HEK293 (cell line): ENCODE data around the gene TMEM205.
A peak's percentile ranks its signal among the peaks of the same experiment; 100 is the strongest.

ENCODE experiments used
- BCL6B ChIP-seq: fragments of 450-650 bp; formaldehyde crosslinking; IDR thresholded peaks from 2 replicates; pipeline ENCODE4 v1.5.1; 2017; ENCODE audit warnings: missing biosample characterization, missing genetic modification characterization
- GFI1B ChIP-seq: fragments of 450-650 bp; formaldehyde crosslinking; IDR thresholded peaks from 2 replicates; pipeline ENCODE4 v1.5.1; 2016; ENCODE audit warnings: missing biosample characterization, missing genetic modification characterization
- GLI4 ChIP-seq: fragments of 450-650 bp; formaldehyde crosslinking; IDR thresholded peaks from 2 replicates; pipeline ENCODE4 v1.5.1; 2016; ENCODE audit warnings: missing biosample characterization, missing genetic modification characterization
- GLIS1 ChIP-seq: fragments of 450-650 bp; formaldehyde crosslinking; IDR thresholded peaks from 2 replicates; pipeline ENCODE4 v1.5.1; 2016; ENCODE audit warnings: missing biosample characterization, missing genetic modification characterization
- HIC1 ChIP-seq: fragments of 450-650 bp; formaldehyde crosslinking; IDR thresholded peaks from 2 replicates; pipeline ENCODE4 v1.5.1; 2016; ENCODE audit warnings: missing biosample characterization, missing genetic modification characterization
- WT1 ChIP-seq: fragments of 450-650 bp; formaldehyde crosslinking; IDR thresholded peaks from 2 replicates; pipeline ENCODE4 v1.5.1; 2016; ENCODE audit warnings: missing biosample characterization, missing genetic modification characterization
- ZBTB10 ChIP-seq: fragments of 450-650 bp; formaldehyde crosslinking; IDR thresholded peaks from 2 replicates; pipeline ENCODE4 v1.5.1; 2016; ENCODE audit warnings: missing biosample characterization, missing genetic modification characterization
- ZBTB11 ChIP-seq: fragments of 450-650 bp; formaldehyde crosslinking; conservative IDR thresholded peaks from 2 replicates; pipeline ENCODE4 v1.5.1; 2016; ENCODE audit warnings: low read depth, missing biosample characterization, missing genetic modification characterization
- ZFP37 ChIP-seq: fragments of 450-650 bp; formaldehyde crosslinking; IDR thresholded peaks from 2 replicates; pipeline ENCODE4 v1.5.1; 2016; ENCODE audit warnings: missing biosample characterization, missing genetic modification characterization
- ZFP41 ChIP-seq: fragments of 450-650 bp; formaldehyde crosslinking; IDR thresholded peaks from 2 replicates; pipeline ENCODE4 v1.5.1; 2016; ENCODE audit warnings: missing biosample characterization, missing genetic modification characterization, borderline replicate concordance
- ZNF18 ChIP-seq: fragments of 450-650 bp; formaldehyde crosslinking; IDR thresholded peaks from 2 replicates; pipeline ENCODE4 v1.5.1; 2016; ENCODE audit warnings: missing biosample characterization, missing genetic modification characterization
- ZNF2 ChIP-seq: fragments of 450-650 bp; formaldehyde crosslinking; IDR thresholded peaks from 2 replicates; pipeline ENCODE4 v1.5.1; 2016; ENCODE audit warnings: missing biosample characterization, missing genetic modification characterization
- ZNF221 ChIP-seq: fragments of 450-650 bp; formaldehyde crosslinking; IDR thresholded peaks from 2 replicates; pipeline ENCODE4 v1.5.1; 2017; ENCODE audit warnings: missing biosample characterization, missing genetic modification characterization, borderline replicate concordance
- ZNF23 ChIP-seq: fragments of 450-650 bp; formaldehyde crosslinking; IDR thresholded peaks from 2 replicates; pipeline ENCODE4 v1.5.1; 2016; ENCODE audit warnings: missing biosample characterization, missing genetic modification characterization, borderline replicate concordance
- ZNF280D ChIP-seq: fragments of 450-650 bp; formaldehyde crosslinking; IDR thresholded peaks from 2 replicates; pipeline ENCODE4 v1.5.1; 2016; ENCODE audit warnings: missing biosample characterization, missing genetic modification characterization
- ZNF404 ChIP-seq: fragments of 450-650 bp; formaldehyde crosslinking; IDR thresholded peaks from 2 replicates; pipeline ENCODE4 v1.5.1; 2017; ENCODE audit warnings: missing biosample characterization, missing genetic modification characterization
- ZNF433 ChIP-seq: fragments of 450-650 bp; formaldehyde crosslinking; IDR thresholded peaks from 2 replicates; pipeline ENCODE4 v1.5.1; 2016; ENCODE audit warnings: missing biosample characterization, missing genetic modification characterization, low read depth
- ZNF530 ChIP-seq: fragments of 450-650 bp; formaldehyde crosslinking; IDR thresholded peaks from 2 replicates; pipeline ENCODE4 v1.5.1; 2016; ENCODE audit warnings: low read depth, missing biosample characterization, missing genetic modification characterization
- ZNF610 ChIP-seq: fragments of 450-650 bp; formaldehyde crosslinking; IDR thresholded peaks from 2 replicates; pipeline ENCODE4 v1.5.1; 2016; ENCODE audit warnings: missing biosample characterization, missing genetic modification characterization, borderline replicate concordance
- ZNF639 ChIP-seq: fragments of 450-650 bp; formaldehyde crosslinking; IDR thresholded peaks from 2 replicates; pipeline ENCODE4 v1.5.1; 2016; ENCODE audit warnings: missing biosample characterization, missing genetic modification characterization
- ZSCAN18 ChIP-seq: fragments of 450-650 bp; formaldehyde crosslinking; IDR thresholded peaks from 2 replicates; pipeline ENCODE4 v1.5.1; 2016; ENCODE audit warnings: missing biosample characterization, missing genetic modification characterization

The TMEM205 gene

GRCh38 chr19:11374433-11375142 lies 28.5 kb upstream of the TMEM205 start, which contains the start of gene SWSAP1 (continued):
- TF ChIP-seq ZNF18 (tag by site-specific recombination) (no peak), GFI1B (tag by site-specific recombination) (no peak), ZFP37 (no peak), WT1 (tag by site-specific recombination) (no peak), ZNF2 (tag by site-specific recombination) (peak; percentile 92; the same call in 1 of the 2 replicates), ZSCAN18 (tag by site-specific recombination) (no peak), ZNF23 (tag by site-specific recombination) (no peak), GLI4 (tag by site-specific recombination) (no peak), ZNF280D (no peak), ZFP41 (no peak), ZNF610 (0 out of 2 replicates have a peak, but pooled peaks have one; percentile 30), ZBTB10 (tag by site-specific recombination) (no peak), ZNF530 (tag by site-specific recombination) (no peak), HIC1 (no peak), ZNF404 (tag by site-specific recombination) (no peak), ZBTB11 (tag by site-specific recombination) (peak; percentile 84), ZNF221 (tag by site-specific recombination) (no peak), GLIS1 (peak; percentile 25; the same call in 1 of the 2 replicates), ZNF639 (tag by site-specific recombination) (0 out of 2 replicates have a peak, but pooled peaks have one; percentile 13), BCL6B (tag by site-specific recombination) (no peak), ZNF433 (tag by site-specific recombination) (no peak)
